IMR-90 (cell line): ENCODE measurements around the gene SOX8. TPM values are rescaled to one million over a fixed set of nuclear protein-coding genes. Genes with fewer than 3 reads are reported as not detected.

Source experiments
- ATAC-seq: fragments of 200-7000 bp; cut with Tn5 transposase; 2 replicates; pipeline ENCODE4 v1.9.1; 2020; ENCODE audit warnings: low read depth, mild to moderate bottlenecking, moderate library complexity
- BruUV-seq: library from RNA; stranded (reverse); fragments of 400-500 nt; replicated peaks from 2 replicates; lab custom pipeline; 2021; lab: Mats Ljungman, UMichigan
- CTCF ChIA-PET: fragments of 300-600 bp; formaldehyde crosslinking; extraction: SDS; loops from one replicate; lab custom pipeline; 2021; ENCODE audit warnings: antibody characterized with exemption; lab: Yijun Ruan, JAX
- POLR2A ChIA-PET: fragments of 300-600 bp; sonication (Branson Sonifier 250); formaldehyde crosslinking; loops from one replicate; lab custom pipeline; 2022; ENCODE audit warnings: antibody characterized with exemption; ENCODE audit not compliant: unreplicated experiment; lab: Charles Lee
- DNase-seq: peaks from one replicate; pipeline ENCODE4 v3.0.0; 2013
- H2AFZ ChIP-seq: replicated peaks from 2 replicates; pipeline ENCODE3; 2013; ENCODE audit warnings: low read length, mild to moderate bottlenecking; ENCODE audit not compliant: poor library complexity
- H2AK5ac ChIP-seq: 2 replicates; pipeline ENCODE4 v1.6.1; 2013; ENCODE audit warnings: low read depth, low read length, inconsistent platforms
- H2AK9ac ChIP-seq: replicated peaks from 2 replicates; pipeline ENCODE3; 2013; ENCODE audit warnings: mild to moderate bottlenecking, low read depth, low read length, moderate library complexity; ENCODE audit not compliant: poor library complexity
- H2BK120ac ChIP-seq: 2 replicates; pipeline ENCODE4 v1.6.1; 2013; ENCODE audit warnings: low read depth, low read length, inconsistent platforms
- H2BK15ac ChIP-seq: 3 replicates; pipeline ENCODE4 v1.6.1; 2013; ENCODE audit warnings: low read depth, low read length, inconsistent platforms
- H2BK20ac ChIP-seq: 2 replicates; pipeline ENCODE4 v1.6.1; 2013; ENCODE audit warnings: low read depth, mild to moderate bottlenecking, inconsistent platforms, low read length, moderate library complexity
- H2BK5ac ChIP-seq: 2 replicates; pipeline ENCODE4 v1.6.1; 2013; ENCODE audit warnings: mild to moderate bottlenecking, low read depth, low read length, inconsistent platforms; ENCODE audit not compliant: poor library complexity, severe bottlenecking
- H3K14ac ChIP-seq: replicated peaks from 2 replicates; pipeline ENCODE4 v1.6.1; 2013; ENCODE audit warnings: low read depth, low read length, inconsistent platforms
- H3K18ac ChIP-seq: 2 replicates; pipeline ENCODE4 v1.6.1; 2013; ENCODE audit warnings: low read depth, low read length, control low read depth
- H3K23ac ChIP-seq: 2 replicates; pipeline ENCODE4 v1.6.1; 2013; ENCODE audit warnings: low read depth, low read length, inconsistent platforms
- H3K27ac ChIP-seq: 2 replicates; pipeline ENCODE4 v1.5.1; 2013; ENCODE audit warnings: mild to moderate bottlenecking, control low read depth, low read length; ENCODE audit not compliant: insufficient read depth
- H3K27me3 ChIP-seq: 2 replicates; pipeline ENCODE4 v1.6.1; 2013; ENCODE audit warnings: low read length; ENCODE audit not compliant: control insufficient read depth, insufficient read depth
- H3K36me3 ChIP-seq: 2 replicates; pipeline ENCODE4 v1.6.1; 2013; ENCODE audit warnings: low read length, mixed read lengths; ENCODE audit not compliant: control insufficient read depth, insufficient read depth
- H3K4ac ChIP-seq: 2 replicates; pipeline ENCODE4 v1.6.1; 2013; ENCODE audit warnings: low read depth, low read length, inconsistent platforms
- H3K4me1 ChIP-seq: 2 replicates; pipeline ENCODE4 v1.6.1; 2013; ENCODE audit warnings: low read length, mixed read lengths; ENCODE audit not compliant: control insufficient read depth, insufficient read depth
- H3K4me2 ChIP-seq: 2 replicates; pipeline ENCODE4 v1.6.1; 2013; ENCODE audit warnings: low read depth, mild to moderate bottlenecking, control low read depth, low read length, moderate library complexity
- H3K4me3 ChIP-seq: 2 replicates; pipeline ENCODE4 v1.5.1; 2013; ENCODE audit warnings: low read depth, mild to moderate bottlenecking, control low read depth, low read length, moderate library complexity; ENCODE audit not compliant: insufficient read depth
- H3K56ac ChIP-seq: 2 replicates; pipeline ENCODE4 v1.6.1; 2013; ENCODE audit warnings: low read length, inconsistent platforms; ENCODE audit not compliant: insufficient read depth; ENCODE audit errors: extremely low read depth
- H3K79me1 ChIP-seq, 2 experiments: 2 replicates each; pipeline ENCODE4 v1.6.1; 2013; ENCODE audit warnings: low read length in 2 of 2, inconsistent platforms in 1 of 2, low read depth in 1 of 2
- H3K9ac ChIP-seq: 2 replicates; pipeline ENCODE4 v1.6.1; 2013; ENCODE audit warnings: low read depth, low read length, control low read depth
- H3K9me1 ChIP-seq: 2 replicates; pipeline ENCODE4 v1.6.1; 2013; ENCODE audit warnings: low read length, inconsistent platforms; ENCODE audit not compliant: insufficient read depth
- H3K9me3 ChIP-seq: 2 replicates; pipeline ENCODE4 v1.6.1; 2013; ENCODE audit warnings: low read length; ENCODE audit not compliant: control insufficient read depth, insufficient read depth
- H4K20me1 ChIP-seq: 2 replicates; pipeline ENCODE4 v1.6.1; 2013; ENCODE audit warnings: low read length, inconsistent platforms; ENCODE audit not compliant: insufficient read depth
- H4K5ac ChIP-seq: 2 replicates; pipeline ENCODE4 v1.6.1; 2013; ENCODE audit warnings: mild to moderate bottlenecking, low read depth, low read length, control low read depth
- H4K8ac ChIP-seq, 2 experiments: 2 replicates each; pipeline ENCODE4 v1.6.1; 2013; ENCODE audit warnings: low read depth in 2 of 2, low read length in 2 of 2, control low read depth in 1 of 2, inconsistent platforms in 1 of 2
- H4K91ac ChIP-seq: 2 replicates; pipeline ENCODE4 v1.6.1; 2013; ENCODE audit warnings: low read depth, low read length, inconsistent platforms; ENCODE audit not compliant: insufficient read depth
- BHLHE40 ChIP-seq: fragments of 150-350 bp; IDR thresholded peaks from 2 replicates; pipeline ENCODE4 v1.6.1; 2016; ENCODE audit warnings: mild to moderate bottlenecking, low read depth, low read length
- MAFK ChIP-seq: IDR thresholded peaks from 2 replicates; pipeline ENCODE4 v1.6.1; 2012; ENCODE audit warnings: low read depth, low read length, improper control_type of control experiment
- RCOR1 ChIP-seq: IDR thresholded peaks from 2 replicates; pipeline ENCODE4 v1.6.1; 2012; ENCODE audit warnings: mild to moderate bottlenecking, low read length, improper control_type of control experiment; ENCODE audit not compliant: insufficient replicate concordance
- WGBS, 2 experiments: methylation state at CpG; one replicate each; pipeline versions ENCODE4 v1.1.5 to v1.1.7; 2013; ENCODE audit warnings: missing lambda C conversion rate in 2 of 2; ENCODE audit not compliant: insufficient read length in 1 of 2; ENCODE audit errors: extremely low coverage in 2 of 2; 5-methylcytosine and 5-hydroxymethylcytosine counted together
- dilution Hi-C: fragments of 300-500 bp; cut with HindIII; formaldehyde crosslinking; loops from one replicate; pipeline ENCODE4 v1.14.3; 2018; ENCODE audit warnings: low sequenced_read_pairs; ENCODE audit not compliant: unreplicated experiment
- in situ Hi-C: fragments of 300-500 bp; cut with MboI; formaldehyde crosslinking; loops from 3 replicates; pipeline ENCODE4 v1.14.3; 2019; ENCODE audit warnings: low sequenced_read_pairs, inconsistent platforms, mixed read lengths
- intact Hi-C: fragments of 100-400 bp; cut with micrococcal nuclease; formaldehyde crosslinking; loops from 2 replicates; pipeline ENCODE4 v1.10.0; 2022
- polyA plus RNA-seq, 3 experiments: library from polyadenylated mRNA; depleted of rRNA; stranded (reverse); fragments of >200 nt; gene quantifications; 2 replicates each; pipeline ENCODE4 v1.2.3, GENCODE V29; 2012; ENCODE audit warnings: low replicate concordance in 1 of 3
- total RNA-seq: library from RNA; depleted of rRNA; stranded (reverse); fragments of >200 nt; gene quantifications from 2 replicates; pipeline ENCODE4 v1.2.3, GENCODE V29; 2012
- TF ChIP-seq, protein P1 (sequence below): fragments of 150-350 bp; IDR thresholded peaks from 2 replicates; pipeline ENCODE4 v1.6.1; 2016; ENCODE audit warnings: low read depth, mild to moderate bottlenecking, low read length, moderate library complexity, borderline replicate concordance
- TF ChIP-seq, protein P2 (sequence below): conservative IDR thresholded peaks from 2 replicates; pipeline ENCODE4 v1.5.1; 2012; ENCODE audit warnings: mild to moderate bottlenecking, low read depth, low read length, improper control_type of control experiment

Gene SOX8
- total and polyA plus RNA-seq, 2 of the 4 experiments (the other 2 are of a cell fraction): under 0.01 to 0.26 TPM

DNA sequence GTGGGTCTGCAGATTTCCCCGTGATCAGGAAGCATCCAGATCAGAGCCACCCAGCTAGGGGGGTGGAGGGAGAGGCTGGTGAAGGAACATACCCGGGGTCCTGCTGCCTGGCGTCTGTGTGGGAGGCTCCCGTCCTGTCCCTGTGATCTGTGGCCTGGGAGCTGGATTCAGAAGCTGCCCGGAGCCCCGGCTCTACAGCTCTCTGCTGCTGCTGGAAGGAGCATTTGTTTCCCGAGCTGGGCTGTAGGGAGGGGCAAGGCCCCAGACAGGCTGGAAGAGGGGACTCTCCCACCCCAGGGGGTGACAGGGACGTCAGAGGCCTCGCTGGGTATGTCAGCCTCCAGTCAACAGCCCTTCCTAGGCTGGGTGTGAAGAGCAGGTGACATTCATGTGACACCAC, 10.2 kb downstream of the SOX8 start:
- ATAC-seq: no peak
- dilution Hi-C loops: no loop called here
- Histone ChIP-seq H4K20me1 (no peaks in the 10 kb centered on the region), H3K18ac (no peak overlapping the region), H2BK15ac (no peak overlapping the region), H3K27me3 (peaks cover 49% of the 10 kb centered on the region), H3K4me3 (no peak overlapping the region), H3K79me1 (no peaks in the 10 kb centered on the region), H2BK5ac (no peak overlapping the region), H2AK9ac (no peak overlapping the region), H4K8ac (no peak overlapping the region), H4K5ac (no peak overlapping the region), H3K4ac (no peak overlapping the region), H3K9me3 (peaks cover 27% of the 10 kb centered on the region), H2AK5ac (no peak overlapping the region), H3K27ac (no peak overlapping the region), H3K4me1 (no peaks in the 10 kb centered on the region), H3K9me1 (no peaks in the 10 kb centered on the region), H2BK20ac (no peak overlapping the region), H3K14ac (no peak overlapping the region), H2AFZ (peak overlapping the region; percentile 33), H3K23ac (no peak overlapping the region), H4K91ac (no peak overlapping the region), H3K4me2 (no peak overlapping the region), H3K9ac (no peak overlapping the region), H2BK120ac (no peak overlapping the region), H3K56ac (no peak overlapping the region), H3K36me3 (no peaks in the 10 kb centered on the region)
- BruUV-seq: no TSS peak
- DNase-seq: no peak
- POLR2A ChIA-PET: no interaction called here
- CTCF ChIA-PET: no interaction called here
- no CpG with 5 or more reads among the region's 9 CpGs for WGBS, 2 experiments
- intact Hi-C loops: no loop called here
- TF ChIP-seq RCOR1: no peak
- TF ChIP-seq MAFK: no peak
- TF ChIP-seq, protein P1, sequence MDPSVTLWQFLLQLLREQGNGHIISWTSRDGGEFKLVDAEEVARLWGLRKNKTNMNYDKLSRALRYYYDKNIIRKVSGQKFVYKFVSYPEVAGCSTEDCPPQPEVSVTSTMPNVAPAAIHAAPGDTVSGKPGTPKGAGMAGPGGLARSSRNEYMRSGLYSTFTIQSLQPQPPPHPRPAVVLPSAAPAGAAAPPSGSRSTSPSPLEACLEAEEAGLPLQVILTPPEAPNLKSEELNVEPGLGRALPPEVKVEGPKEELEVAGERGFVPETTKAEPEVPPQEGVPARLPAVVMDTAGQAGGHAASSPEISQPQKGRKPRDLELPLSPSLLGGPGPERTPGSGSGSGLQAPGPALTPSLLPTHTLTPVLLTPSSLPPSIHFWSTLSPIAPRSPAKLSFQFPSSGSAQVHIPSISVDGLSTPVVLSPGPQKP: no peak
- TF ChIP-seq BHLHE40: no peak
- TF ChIP-seq, protein P2, sequence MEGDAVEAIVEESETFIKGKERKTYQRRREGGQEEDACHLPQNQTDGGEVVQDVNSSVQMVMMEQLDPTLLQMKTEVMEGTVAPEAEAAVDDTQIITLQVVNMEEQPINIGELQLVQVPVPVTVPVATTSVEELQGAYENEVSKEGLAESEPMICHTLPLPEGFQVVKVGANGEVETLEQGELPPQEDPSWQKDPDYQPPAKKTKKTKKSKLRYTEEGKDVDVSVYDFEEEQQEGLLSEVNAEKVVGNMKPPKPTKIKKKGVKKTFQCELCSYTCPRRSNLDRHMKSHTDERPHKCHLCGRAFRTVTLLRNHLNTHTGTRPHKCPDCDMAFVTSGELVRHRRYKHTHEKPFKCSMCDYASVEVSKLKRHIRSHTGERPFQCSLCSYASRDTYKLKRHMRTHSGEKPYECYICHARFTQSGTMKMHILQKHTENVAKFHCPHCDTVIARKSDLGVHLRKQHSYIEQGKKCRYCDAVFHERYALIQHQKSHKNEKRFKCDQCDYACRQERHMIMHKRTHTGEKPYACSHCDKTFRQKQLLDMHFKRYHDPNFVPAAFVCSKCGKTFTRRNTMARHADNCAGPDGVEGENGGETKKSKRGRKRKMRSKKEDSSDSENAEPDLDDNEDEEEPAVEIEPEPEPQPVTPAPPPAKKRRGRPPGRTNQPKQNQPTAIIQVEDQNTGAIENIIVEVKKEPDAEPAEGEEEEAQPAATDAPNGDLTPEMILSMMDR: no peak
- in situ Hi-C loops: no loop called here
